ENCODE measurements around the gene AKAP8L. TPM values are rescaled to one million over a fixed set of nuclear protein-coding genes. Genes with fewer than 3 reads are reported as not detected.

Gene AKAP8L
- total and polyA plus RNA-seq, 2 donors (not counting 1 experiment from before 2014, with no cell fraction given) = 184 to 211 TPM

DNA sequence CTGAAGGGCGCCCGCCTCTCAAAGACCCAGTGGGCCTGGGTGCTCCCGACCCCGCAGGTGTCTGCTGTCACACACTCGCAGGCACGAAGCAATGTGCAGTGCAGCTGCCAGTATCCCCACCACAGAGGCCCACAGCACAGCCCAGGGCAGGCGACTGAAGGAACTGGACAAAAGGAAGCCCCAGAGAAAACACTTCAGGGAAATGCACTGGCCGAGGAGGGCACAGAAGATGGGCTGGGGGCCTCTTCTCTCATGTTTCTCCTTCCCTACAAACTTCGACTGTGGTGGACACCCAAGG is 49.2 kb downstream of the AKAP8L start:
- ATAC-seq (ENCODE audit: low read depth) (no peak), DNase-seq (no peak)
- TF ChIP-seq EZH2 (IDR thresholded peaks at IDR 0.05; ENCODE audit: borderline replicate concordance, insufficient read depth, low read depth, low read length, poor library complexity, severe bottlenecking) = no peak
- TF ChIP-seq, protein P1, sequence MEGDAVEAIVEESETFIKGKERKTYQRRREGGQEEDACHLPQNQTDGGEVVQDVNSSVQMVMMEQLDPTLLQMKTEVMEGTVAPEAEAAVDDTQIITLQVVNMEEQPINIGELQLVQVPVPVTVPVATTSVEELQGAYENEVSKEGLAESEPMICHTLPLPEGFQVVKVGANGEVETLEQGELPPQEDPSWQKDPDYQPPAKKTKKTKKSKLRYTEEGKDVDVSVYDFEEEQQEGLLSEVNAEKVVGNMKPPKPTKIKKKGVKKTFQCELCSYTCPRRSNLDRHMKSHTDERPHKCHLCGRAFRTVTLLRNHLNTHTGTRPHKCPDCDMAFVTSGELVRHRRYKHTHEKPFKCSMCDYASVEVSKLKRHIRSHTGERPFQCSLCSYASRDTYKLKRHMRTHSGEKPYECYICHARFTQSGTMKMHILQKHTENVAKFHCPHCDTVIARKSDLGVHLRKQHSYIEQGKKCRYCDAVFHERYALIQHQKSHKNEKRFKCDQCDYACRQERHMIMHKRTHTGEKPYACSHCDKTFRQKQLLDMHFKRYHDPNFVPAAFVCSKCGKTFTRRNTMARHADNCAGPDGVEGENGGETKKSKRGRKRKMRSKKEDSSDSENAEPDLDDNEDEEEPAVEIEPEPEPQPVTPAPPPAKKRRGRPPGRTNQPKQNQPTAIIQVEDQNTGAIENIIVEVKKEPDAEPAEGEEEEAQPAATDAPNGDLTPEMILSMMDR (IDR thresholded peaks at IDR 0.05) = no peak
- H3K36me3 ChIP-seq (replicated peaks in 1 of 2; ENCODE audit: control extremely low read depth in 1 of 2, control insufficient read depth in 1 of 2, extremely low read depth in 1 of 2, insufficient read depth in 2 of 2, low read length in 1 of 2) = peaks cover 2 to 94% of the 10 kb centered on the region in 2 experiments
- H3K27me3 ChIP-seq (replicated peaks in 1 of 4; ENCODE audit: control extremely low read depth in 1 of 4, control insufficient read depth in 3 of 4, insufficient read depth in 4 of 4, low read length in 3 of 4) = no peaks in the 10 kb centered on the region
- POLR2A ChIA-PET = no interaction called here
- no peaks in the 10 kb centered on the region for H3K4me1 ChIP-seq (ENCODE audit: control insufficient read depth in 2 of 2, insufficient read depth in 2 of 2, low read length in 2 of 2)
- no peak overlapping the region for H3K27ac ChIP-seq (ENCODE audit: low read length in 2 of 2)
- H3K4me3 ChIP-seq (ENCODE audit: control extremely low read depth in 1 of 5, extremely low read depth in 1 of 5, insufficient read depth in 1 of 5, low read depth in 2 of 5, low read length in 4 of 5) = no peak overlapping the region
- CTCF ChIA-PET = no interaction called here
- H3K9me3 ChIP-seq (ENCODE audit: control extremely low read depth in 1 of 3, control insufficient read depth in 2 of 3, insufficient read depth in 1 of 3, low read length in 2 of 3) = no peaks in the 10 kb centered on the region
- peaks cover 82% of the 10 kb centered on the region for H4K20me1 ChIP-seq (ENCODE audit: control insufficient read depth, insufficient read depth, low read length, poor library complexity, severe bottlenecking)
- no peak overlapping the region for H2AFZ ChIP-seq (ENCODE audit: insufficient read depth, low read depth, low read length, poor library complexity, severe bottlenecking)
- intact Hi-C loops (cut with micrococcal nuclease) = no loop called here
- no peak overlapping the region for H3K9ac ChIP-seq (ENCODE audit: low read length)
- H3K27ac Mint-ChIP-seq = no peak overlapping the region
- WGBS (ENCODE audit: insufficient coverage) = 93% methylated on average over 8 of the region's 9 CpGs
- H3K4me1 Mint-ChIP-seq = no peaks in the 10 kb centered on the region
- peaks cover 78% of the 10 kb centered on the region for H3K79me2 ChIP-seq (ENCODE audit: control insufficient read depth, insufficient read depth, low read length)
- H3K4me3 Mint-ChIP-seq = no peak overlapping the region
- no peaks in the 10 kb centered on the region for H3K27me3 Mint-ChIP-seq
- H3K9me3 Mint-ChIP-seq (ENCODE audit: insufficient read depth) = no peaks in the 10 kb centered on the region
- no peak overlapping the region for H3K4me2 ChIP-seq (replicated peaks; ENCODE audit: low read depth, low read length, poor library complexity, severe bottlenecking)

DNA sequence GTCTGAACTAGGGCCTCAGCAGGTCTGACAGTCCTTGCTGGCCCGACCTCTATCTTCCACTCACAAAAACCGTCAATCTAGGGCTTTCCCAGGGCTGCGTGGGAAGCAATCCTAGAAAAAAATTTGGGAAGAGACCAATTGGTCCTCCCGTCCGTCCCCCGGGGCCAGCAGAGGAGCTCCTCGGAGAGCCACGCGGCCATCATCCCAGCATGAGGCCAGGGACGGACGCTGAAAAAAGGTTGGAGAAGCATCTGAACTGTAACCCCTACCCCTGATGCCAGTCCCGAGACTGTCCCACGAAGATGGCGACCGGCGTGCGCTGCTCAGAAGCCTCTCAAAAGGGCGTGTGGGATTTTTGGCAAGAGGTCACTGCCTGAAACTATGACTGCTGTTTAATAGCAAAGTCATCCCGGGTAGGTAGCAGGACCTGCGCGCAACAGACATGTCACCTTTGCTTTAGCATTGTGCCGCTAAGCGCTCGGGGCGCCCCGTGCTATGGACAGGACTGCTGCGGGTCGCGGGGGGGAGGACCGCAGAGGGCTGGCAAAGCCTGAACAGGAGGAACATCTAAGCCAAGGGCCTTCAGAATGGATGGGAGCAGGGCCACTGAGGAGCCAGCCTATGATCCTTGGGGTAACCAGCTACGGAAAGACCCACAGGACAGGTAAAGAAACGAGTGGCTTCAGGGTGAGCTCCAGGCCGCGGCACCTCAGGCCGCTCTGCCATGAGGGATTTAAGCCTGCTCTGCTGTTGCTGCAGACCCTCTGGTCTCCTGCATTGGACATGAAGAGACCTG is 49.8 kb downstream of the AKAP8L start:
- Histone ChIP-seq H3K27me3 (replicated peaks in 1 of 4; ENCODE audit: control extremely low read depth in 1 of 4, control insufficient read depth in 3 of 4, insufficient read depth in 4 of 4, low read length in 3 of 4) (no peaks in the 10 kb centered on the region), H3K27ac (ENCODE audit: low read length in 2 of 2) (no peak overlapping the region), H3K4me3 (ENCODE audit: control extremely low read depth in 1 of 5, extremely low read depth in 1 of 5, insufficient read depth in 1 of 5, low read depth in 2 of 5, low read length in 4 of 5) (no peak overlapping the region), H3K4me1 (ENCODE audit: control insufficient read depth in 2 of 2, insufficient read depth in 2 of 2, low read length in 2 of 2) (no peaks in the 10 kb centered on the region), H3K9ac (ENCODE audit: low read length) (no peak overlapping the region), H3K4me2 (replicated peaks; ENCODE audit: low read depth, low read length, poor library complexity, severe bottlenecking) (no peak overlapping the region), H2AFZ (ENCODE audit: insufficient read depth, low read depth, low read length, poor library complexity, severe bottlenecking) (no peak overlapping the region), H3K9me3 (ENCODE audit: control extremely low read depth in 1 of 3, control insufficient read depth in 2 of 3, insufficient read depth in 1 of 3, low read length in 2 of 3) (no peaks in the 10 kb centered on the region), H3K36me3 (replicated peaks in 1 of 2; ENCODE audit: control extremely low read depth in 1 of 2, control insufficient read depth in 1 of 2, extremely low read depth in 1 of 2, insufficient read depth in 2 of 2, low read length in 1 of 2) (peaks cover 2 to 90% of the 10 kb centered on the region in 2 experiments), H4K20me1 (ENCODE audit: control insufficient read depth, insufficient read depth, low read length, poor library complexity, severe bottlenecking) (peaks cover 77% of the 10 kb centered on the region), H3K79me2 (ENCODE audit: control insufficient read depth, insufficient read depth, low read length) (peaks cover 73% of the 10 kb centered on the region)
- Mint-ChIP-seq H3K9me3 (ENCODE audit: insufficient read depth) (no peaks in the 10 kb centered on the region), H3K27me3 (no peaks in the 10 kb centered on the region), H3K27ac (no peak overlapping the region), H3K4me1 (no peaks in the 10 kb centered on the region), H3K4me3 (no peak overlapping the region)
- 98% methylated on average over 35 of the region's 35 CpGs for WGBS (ENCODE audit: insufficient coverage)
- intact Hi-C loops (cut with micrococcal nuclease) = no loop called here
- ChIA-PET POLR2A (no interaction called here), CTCF (no interaction called here)
- DNase-seq = no peak
- TF ChIP-seq, protein P1 (IDR thresholded peaks at IDR 0.05) = no peak
- no peak for TF ChIP-seq EZH2 (IDR thresholded peaks at IDR 0.05; ENCODE audit: borderline replicate concordance, insufficient read depth, low read depth, low read length, poor library complexity, severe bottlenecking)
- no peak for ATAC-seq (ENCODE audit: low read depth)
